RWPE2 (cell line): ENCODE results near the gene CTDSP2.

Source experiments
- ATAC-seq: fragments of 200-7000 bp; cut with Tn5 transposase; 3 replicates; pipeline ENCODE4 v1.9.1; 2021; ENCODE audit warnings: low read depth
- DNase-seq: peaks from one replicate; pipeline ENCODE4 v3.0.0-alpha.2; 2020; ENCODE audit warnings: low spot score
- H3K27ac ChIP-seq: fragments of 450-650 bp; 2 replicates; pipeline ENCODE4 v1.5.1; 2017; ENCODE audit warnings: mild to moderate bottlenecking; ENCODE audit not compliant: poor library complexity, severe bottlenecking
- H3K27me3 ChIP-seq: fragments of 250-450 bp; sonication (Bioruptor Pico); 2 replicates; pipeline ENCODE4 v1.5.1; 2021; ENCODE audit warnings: mild to moderate bottlenecking, moderate library complexity; ENCODE audit not compliant: insufficient read depth, poor library complexity, severe bottlenecking
- H3K36me3 ChIP-seq: fragments of 250-450 bp; sonication (Bioruptor Pico); 2 replicates; pipeline ENCODE4 v1.5.1; 2020; ENCODE audit warnings: low read depth, mild to moderate bottlenecking, moderate library complexity
- H3K4me1 ChIP-seq: fragments of 250-450 bp; sonication (Bioruptor Pico); 2 replicates; pipeline ENCODE4 v1.5.1; 2021; ENCODE audit warnings: mild to moderate bottlenecking, moderate library complexity; ENCODE audit not compliant: insufficient read depth, poor library complexity, severe bottlenecking
- H3K4me3 ChIP-seq: fragments of 250-450 bp; sonication (Bioruptor Pico); 2 replicates; pipeline ENCODE4 v1.5.1; 2021; ENCODE audit warnings: mild to moderate bottlenecking, moderate library complexity; ENCODE audit not compliant: severe bottlenecking
- H3K9me3 ChIP-seq: fragments of 250-450 bp; sonication (Bioruptor Pico); 2 replicates; pipeline ENCODE4 v1.5.1; 2021; ENCODE audit warnings: mild to moderate bottlenecking, moderate library complexity; ENCODE audit not compliant: severe bottlenecking
- TF ChIP-seq, protein P1 (sequence below): fragments of 450-650 bp; IDR thresholded peaks from one replicate; pipeline ENCODE4 v1.5.1; 2017; ENCODE audit warnings: mild to moderate bottlenecking, moderate library complexity; ENCODE audit not compliant: poor library complexity, severe bottlenecking

CTDSP2 gene

DNA sequence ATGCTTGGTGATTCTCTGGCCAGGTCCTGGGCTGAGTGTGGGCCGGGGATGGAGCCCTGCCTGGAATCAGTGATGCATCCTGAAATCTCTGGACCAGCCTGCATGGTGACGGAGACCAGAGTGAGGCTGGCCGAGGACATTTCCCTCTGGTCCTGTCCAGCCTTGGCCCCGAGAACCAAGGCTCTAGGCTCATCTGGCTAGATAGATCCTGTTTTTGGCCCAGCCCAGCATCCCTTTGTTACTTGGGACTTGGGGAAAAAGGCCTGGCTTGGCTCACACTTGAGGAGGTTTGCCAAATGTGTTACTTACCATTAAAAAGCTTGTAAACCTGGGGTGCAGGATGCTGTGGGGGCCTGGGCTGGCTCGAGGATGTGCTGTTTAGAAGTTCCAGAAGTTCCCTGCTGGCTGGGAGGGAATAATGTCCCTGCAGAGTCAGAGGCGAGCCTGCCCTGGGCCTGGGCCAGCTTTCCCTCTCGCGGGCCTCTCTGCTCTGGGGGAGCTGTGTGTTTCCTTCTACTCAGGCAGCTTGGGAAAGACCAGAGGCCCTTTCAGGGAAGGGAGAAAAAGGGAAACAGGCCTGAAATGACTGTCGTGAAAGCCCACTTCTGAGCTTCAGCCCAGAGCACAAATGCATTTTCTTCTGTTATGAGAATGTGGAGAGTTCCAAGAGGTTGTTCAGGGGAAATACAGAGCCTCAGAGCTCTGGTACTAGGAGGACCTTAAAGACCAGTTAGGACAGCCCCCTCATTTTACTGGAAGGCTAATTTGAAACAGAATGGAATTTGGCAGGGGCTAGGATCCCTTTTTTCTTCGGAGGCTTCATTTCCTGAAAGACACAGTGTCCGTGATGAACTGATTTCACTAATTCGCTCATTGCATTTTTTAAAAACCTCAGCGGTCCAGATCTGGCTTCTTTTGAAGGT is 47.2 kb upstream of the CTDSP2 start:
- ATAC-seq (peak; percentile 59), DNase-seq (no peak)
- no peaks in the 10 kb centered on the region for H3K9me3 ChIP-seq
- H3K27ac ChIP-seq: peak overlapping the region; percentile 4
- H3K36me3 ChIP-seq: no peaks in the 10 kb centered on the region
- H3K4me3 ChIP-seq: no peak overlapping the region
- no peaks in the 10 kb centered on the region for H3K27me3 ChIP-seq
- TF ChIP-seq, protein P1, sequence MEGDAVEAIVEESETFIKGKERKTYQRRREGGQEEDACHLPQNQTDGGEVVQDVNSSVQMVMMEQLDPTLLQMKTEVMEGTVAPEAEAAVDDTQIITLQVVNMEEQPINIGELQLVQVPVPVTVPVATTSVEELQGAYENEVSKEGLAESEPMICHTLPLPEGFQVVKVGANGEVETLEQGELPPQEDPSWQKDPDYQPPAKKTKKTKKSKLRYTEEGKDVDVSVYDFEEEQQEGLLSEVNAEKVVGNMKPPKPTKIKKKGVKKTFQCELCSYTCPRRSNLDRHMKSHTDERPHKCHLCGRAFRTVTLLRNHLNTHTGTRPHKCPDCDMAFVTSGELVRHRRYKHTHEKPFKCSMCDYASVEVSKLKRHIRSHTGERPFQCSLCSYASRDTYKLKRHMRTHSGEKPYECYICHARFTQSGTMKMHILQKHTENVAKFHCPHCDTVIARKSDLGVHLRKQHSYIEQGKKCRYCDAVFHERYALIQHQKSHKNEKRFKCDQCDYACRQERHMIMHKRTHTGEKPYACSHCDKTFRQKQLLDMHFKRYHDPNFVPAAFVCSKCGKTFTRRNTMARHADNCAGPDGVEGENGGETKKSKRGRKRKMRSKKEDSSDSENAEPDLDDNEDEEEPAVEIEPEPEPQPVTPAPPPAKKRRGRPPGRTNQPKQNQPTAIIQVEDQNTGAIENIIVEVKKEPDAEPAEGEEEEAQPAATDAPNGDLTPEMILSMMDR: no peak
- peaks cover 55% of the 10 kb centered on the region for H3K4me1 ChIP-seq

DNA sequence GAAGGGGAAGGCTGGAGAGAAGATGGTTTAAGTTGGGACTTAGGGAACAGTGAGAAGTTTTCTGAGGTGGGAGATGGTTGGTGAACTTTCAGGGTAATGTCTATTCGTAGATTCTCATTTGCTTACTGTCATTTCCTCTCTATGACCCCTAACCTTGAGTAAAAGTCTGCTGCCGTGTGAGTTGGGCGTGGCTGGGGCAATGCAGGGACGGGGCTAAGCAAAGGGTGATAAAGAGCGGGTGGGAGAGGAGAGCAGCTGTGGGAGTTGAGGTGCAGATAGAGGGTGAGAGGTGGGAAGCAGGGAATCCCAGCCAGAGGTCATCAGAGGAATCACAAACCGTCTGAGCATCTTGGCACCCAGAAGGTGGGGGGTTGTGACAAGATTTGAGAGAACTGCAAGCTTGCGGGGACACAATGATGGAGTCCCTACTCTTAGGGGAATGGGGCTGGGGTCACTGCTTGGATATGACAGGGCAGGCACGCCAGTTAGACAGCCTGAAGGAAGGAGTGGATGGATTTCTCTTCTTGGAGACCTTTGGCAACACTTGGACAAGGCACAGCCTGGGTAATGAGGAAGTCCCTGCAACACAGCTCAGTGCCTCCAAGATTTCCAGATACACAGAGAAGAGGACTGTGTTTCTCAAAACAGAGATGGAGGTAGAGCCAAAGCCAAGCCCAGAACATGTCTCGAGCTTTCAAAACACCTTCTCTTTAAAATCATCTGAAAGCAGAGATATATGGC is 45.9 kb upstream of the CTDSP2 start:
- H3K4me1 ChIP-seq: peaks cover 58% of the 10 kb centered on the region
- TF ChIP-seq, protein P1: no peak
- no peaks in the 10 kb centered on the region for H3K9me3 ChIP-seq
- DNase-seq (no peak), ATAC-seq (no peak)
- H3K4me3 ChIP-seq: no peak overlapping the region
- H3K27me3 ChIP-seq: no peaks in the 10 kb centered on the region
- no peak overlapping the region for H3K27ac ChIP-seq
- no peaks in the 10 kb centered on the region for H3K36me3 ChIP-seq

DNA sequence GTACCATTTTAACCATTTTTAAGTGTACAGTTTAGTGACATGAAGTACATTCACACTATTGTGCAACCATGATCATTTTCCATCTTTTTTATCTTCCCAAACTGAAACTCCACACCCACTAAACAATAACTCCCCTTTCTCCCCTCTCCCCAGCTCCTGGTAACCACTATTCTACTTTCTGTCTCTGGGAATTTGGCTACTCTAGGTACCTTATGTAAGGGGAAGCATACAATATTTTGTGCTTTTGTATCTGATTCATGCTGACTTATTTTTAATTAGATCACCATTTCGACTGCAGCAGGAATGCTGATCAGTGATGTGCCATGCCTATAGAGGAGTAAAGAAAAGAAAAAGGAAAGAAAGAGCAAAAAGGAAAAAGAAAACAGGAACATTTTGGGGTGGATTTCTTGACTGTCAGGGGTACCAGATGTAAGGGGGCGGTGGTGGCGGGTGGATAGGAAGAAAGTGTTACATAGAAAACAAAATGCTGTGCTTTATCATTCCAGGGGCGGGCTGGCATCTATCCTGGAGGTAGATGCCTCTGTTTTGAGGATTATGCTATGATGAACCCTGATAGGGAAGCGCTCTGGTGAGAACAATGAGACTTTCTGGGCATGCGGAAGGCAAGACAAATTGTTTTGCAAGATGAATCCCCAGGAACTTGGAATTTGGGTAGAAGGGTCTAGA is 45.2 kb upstream of the CTDSP2 start:
- Histone ChIP-seq H3K27ac (no peak overlapping the region), H3K27me3 (no peaks in the 10 kb centered on the region), H3K36me3 (no peaks in the 10 kb centered on the region), H3K9me3 (no peaks in the 10 kb centered on the region), H3K4me1 (peaks cover 55% of the 10 kb centered on the region), H3K4me3 (no peak overlapping the region)
- DNase-seq (no peak), ATAC-seq (no peak)
- TF ChIP-seq, protein P1: no peak

DNA sequence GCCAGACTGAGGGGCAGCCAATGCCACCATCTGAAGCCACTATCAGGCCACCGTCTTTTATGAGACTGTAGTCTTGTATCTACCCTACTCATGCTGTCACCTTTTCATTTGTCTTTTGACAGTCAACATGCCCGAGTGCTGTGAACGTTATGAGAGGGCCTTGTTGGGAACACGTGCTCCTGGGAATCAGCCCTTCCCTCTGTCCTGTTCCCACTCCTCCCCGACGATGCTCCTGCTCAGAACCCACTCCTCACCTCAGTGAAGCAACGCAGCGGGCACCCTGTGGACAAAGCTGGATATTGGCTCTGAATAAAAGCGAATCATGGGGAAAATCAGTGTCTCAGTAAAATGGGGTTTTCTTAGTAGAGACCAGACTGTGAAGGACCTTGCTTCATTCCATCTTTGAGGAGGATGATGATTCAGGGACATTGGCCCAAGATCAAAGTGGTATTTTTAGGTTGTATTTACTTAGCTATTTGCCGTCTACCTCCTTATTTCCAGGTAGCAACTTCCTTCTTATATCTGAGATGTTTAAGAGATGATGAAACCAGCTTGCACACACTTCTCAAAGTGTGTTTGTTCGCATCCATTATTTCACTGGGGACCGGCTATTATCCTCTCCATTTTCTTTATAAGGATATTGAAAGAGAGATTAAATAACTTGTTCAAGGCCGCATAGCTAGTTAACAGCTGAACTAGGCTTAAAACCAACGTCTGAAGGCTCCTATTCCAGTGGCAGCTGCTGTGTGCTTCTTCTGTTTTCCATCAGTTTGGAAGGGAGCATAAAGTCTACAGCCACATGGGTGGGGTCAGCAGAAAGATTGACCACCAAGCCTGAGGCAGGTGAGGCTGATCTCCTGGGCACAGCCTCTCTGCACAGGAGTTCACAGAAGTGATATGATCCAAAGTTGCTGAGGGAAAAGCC is 43.9 kb upstream of the CTDSP2 start:
- ATAC-seq: 0 out of 3 replicates have a peak, but pooled peaks have one; percentile 5
- TF ChIP-seq, protein P1: no peak
- Histone ChIP-seq H3K4me3 (no peak overlapping the region), H3K27ac (peak overlapping the region; percentile 86), H3K36me3 (no peaks in the 10 kb centered on the region), H3K4me1 (peaks cover 50% of the 10 kb centered on the region), H3K9me3 (no peaks in the 10 kb centered on the region), H3K27me3 (no peaks in the 10 kb centered on the region)
- DNase-seq: no peak
